SK-N-SH (cell line): Measurements from ENCODE around the gene CLMN. TPM values are rescaled to one million over a fixed set of nuclear protein-coding genes. Genes with fewer than 3 reads are reported as not detected.

Experiments used
- CTCF ChIA-PET: fragments of 300-600, 350-600 bp; formaldehyde crosslinking; extraction: SDS; loops from one replicate; lab custom pipeline; 2021; lab: Yijun Ruan, JAX
- POLR2A ChIA-PET: fragments of 350-600 bp; sonication (Branson Sonifier 250); formaldehyde crosslinking; extraction: SDS; loops from one replicate; lab custom pipeline; 2020; ENCODE audit warnings: antibody characterized with exemption, inconsistent platforms; lab: Yijun Ruan, JAX
- DNase-seq: peaks from one replicate; pipeline ENCODE4 v3.0.0; 2012
- H2AFZ ChIP-seq: fragments of 200-600 bp; sonication (generic); 2 replicates; pipeline ENCODE4 v1.8.1; 2016; ENCODE audit warnings: antibody characterized with exemption, mild to moderate bottlenecking, low read depth
- H3F3A ChIP-seq: fragments of 200-600 bp; sonication (generic); replicated peaks from 2 replicates; pipeline ENCODE3; 2016; ENCODE audit warnings: antibody characterized with exemption, mild to moderate bottlenecking; ENCODE audit not compliant: insufficient read depth
- H3K27ac ChIP-seq, 2 experiments: fragments of 200-500 bp in 1 of 2; fragments of 200-600 bp in 1 of 2; sonication (Bioruptor generic) in 1 of 2; sonication (generic), shearing (Covaris generic) in 1 of 2; 2 replicates each; pipeline versions ENCODE4 v1.5.1 to v1.6.1; 2014 to 2016; ENCODE audit warnings: low read depth in 2 of 2, inconsistent platforms in 1 of 2, low read length in 1 of 2, mild to moderate bottlenecking in 1 of 2, mixed read lengths in 1 of 2
- H3K27me3 ChIP-seq: fragments of 200-600 bp; sonication (generic), shearing (Covaris generic); 2 replicates; pipeline ENCODE4 v1.6.1; 2016; ENCODE audit warnings: mixed run types; ENCODE audit not compliant: insufficient read depth
- H3K36me3 ChIP-seq, 2 experiments: fragments of 200-500 bp in 1 of 2; fragments of 200-600 bp in 1 of 2; sonication (Bioruptor generic) in 1 of 2; sonication (generic) in 1 of 2; replicated peaks in 1 of 2; 2 replicates each; pipeline versions ENCODE3 to v1.5.1; 2014 to 2016; ENCODE audit warnings: low read length in 1 of 2, mild to moderate bottlenecking in 1 of 2; ENCODE audit not compliant: insufficient read depth in 2 of 2, control insufficient read depth in 1 of 2
- H3K4me1 ChIP-seq, 2 experiments: fragments of 200-500 bp in 1 of 2; fragments of 200-600 bp in 1 of 2; sonication (Bioruptor generic) in 1 of 2; sonication (generic), shearing (Covaris generic) in 1 of 2; 2 replicates each; pipeline versions ENCODE4 v1.5.1 to v1.6.1; 2014 to 2016; ENCODE audit warnings: low read depth in 1 of 2, low read length in 1 of 2, mixed run types in 1 of 2; ENCODE audit not compliant: insufficient read depth in 2 of 2, control insufficient read depth in 1 of 2
- H3K4me2 ChIP-seq: fragments of 200-600 bp; sonication (generic), shearing (Covaris generic); 2 replicates; pipeline ENCODE4 v1.6.1; 2017; ENCODE audit warnings: mixed run types
- H3K4me3 ChIP-seq, 2 experiments: fragments of 200-500 bp in 1 of 2; fragments of 200-600 bp in 1 of 2; sonication (Bioruptor generic) in 1 of 2; sonication (generic), shearing (Covaris generic) in 1 of 2; 2 replicates each; pipeline versions ENCODE4 v1.5.1 to v1.8.1; 2014 to 2016; ENCODE audit warnings: low read depth in 2 of 2, inconsistent platforms in 1 of 2, low read length in 1 of 2, mild to moderate bottlenecking in 1 of 2, mixed read lengths in 1 of 2, moderate library complexity in 1 of 2
- H3K79me2 ChIP-seq: fragments of 200-600 bp; sonication (generic); 2 replicates; pipeline ENCODE4 v1.8.1; 2017; ENCODE audit warnings: mild to moderate bottlenecking; ENCODE audit not compliant: insufficient read depth
- H3K9ac ChIP-seq: fragments of 200-600 bp; sonication (generic); 2 replicates; pipeline ENCODE4 v1.6.1; 2017; ENCODE audit warnings: mixed run types
- H3K9me2 ChIP-seq: fragments of 200-600 bp; sonication (generic); 2 replicates; pipeline ENCODE4 v1.6.1; 2017; ENCODE audit warnings: mixed run types
- H3K9me3 ChIP-seq: fragments of 200-600 bp; sonication (generic); 2 replicates; pipeline ENCODE4 v1.6.1; 2017; ENCODE audit warnings: mixed run types, mild to moderate bottlenecking, moderate library complexity
- H4K20me1 ChIP-seq: fragments of 200-600 bp; sonication (generic); 2 replicates; pipeline ENCODE4 v1.6.1; 2017; ENCODE audit warnings: mild to moderate bottlenecking, mixed run types; ENCODE audit not compliant: insufficient read depth
- EP300 ChIP-seq, 2 experiments: IDR thresholded peaks; 2 replicates each; pipeline versions ENCODE4 v1.4.0 to v1.6.1; 2012; ENCODE audit warnings: borderline replicate concordance in 1 of 2, low read depth in 1 of 2, low read length in 1 of 2
- EZH2phosphoT487 ChIP-seq: fragments of 200-600 bp; sonication (generic); IDR thresholded peaks from 2 replicates; pipeline ENCODE4 v1.6.1; 2017; ENCODE audit warnings: low read depth, mixed run types, mild to moderate bottlenecking, antibody characterized with exemption, moderate library complexity, borderline replicate concordance
- FOSL2 ChIP-seq: IDR thresholded peaks from 2 replicates; pipeline ENCODE4 v1.4.0; 2012; ENCODE audit warnings: low read depth, mild to moderate bottlenecking, moderate library complexity, borderline replicate concordance
- FOXJ3 ChIP-seq: sonication (generic); formaldehyde crosslinking; IDR thresholded peaks from 2 replicates; pipeline ENCODE4 v1.5.1; 2020; ENCODE audit warnings: mild to moderate bottlenecking, missing genetic modification reagents
- FOXM1 ChIP-seq: IDR thresholded peaks from 2 replicates; pipeline ENCODE4 v1.4.0; 2012; ENCODE audit warnings: low read depth, mild to moderate bottlenecking
- GATA2 ChIP-seq: sonication (generic); formaldehyde crosslinking; IDR thresholded peaks from 2 replicates; pipeline ENCODE4 v1.5.0; 2020; ENCODE audit warnings: mild to moderate bottlenecking, missing genetic modification reagents
- JUND ChIP-seq: IDR thresholded peaks from 2 replicates; pipeline ENCODE4 v1.4.0; 2012
- NFIC ChIP-seq: IDR thresholded peaks from 2 replicates; pipeline ENCODE4 v1.4.0; 2012; ENCODE audit warnings: borderline replicate concordance
- POLR2AphosphoS5 ChIP-seq: IDR thresholded peaks from 2 replicates; pipeline ENCODE4 v1.6.1; 2012; ENCODE audit warnings: low read depth, low read length
- RAD21 ChIP-seq: IDR thresholded peaks from 2 replicates; pipeline ENCODE4 v1.6.1; 2012; ENCODE audit warnings: mild to moderate bottlenecking, low read length
- RCOR1 ChIP-seq: fragments of 150-350 bp; IDR thresholded peaks from 2 replicates; pipeline ENCODE4 v1.6.1; 2017; ENCODE audit warnings: antibody characterized with exemption, low read length
- RFX5 ChIP-seq: IDR thresholded peaks from 2 replicates; pipeline ENCODE4 v1.6.1; 2012; ENCODE audit warnings: mild to moderate bottlenecking, improper control_type of control experiment, low read length
- TAF1 ChIP-seq: IDR thresholded peaks from 2 replicates; pipeline ENCODE4 v1.6.1; 2012; ENCODE audit warnings: low read depth, mild to moderate bottlenecking, low read length, moderate library complexity, borderline replicate concordance
- TCF12 ChIP-seq: IDR thresholded peaks from 2 replicates; pipeline ENCODE4 v1.4.0; 2012
- TEAD4 ChIP-seq: IDR thresholded peaks from 2 replicates; pipeline ENCODE4 v1.4.0; 2012; ENCODE audit warnings: mild to moderate bottlenecking, borderline replicate concordance; ENCODE audit not compliant: insufficient read depth
- WGBS: methylation state at CpG from one replicate; pipeline ENCODE4 v1.1.6; 2017; ENCODE audit warnings: low lambda C conversion rate; 5-methylcytosine and 5-hydroxymethylcytosine counted together
- polyA plus RNA-seq, 3 experiments: library from polyadenylated mRNA; depleted of rRNA; stranded (reverse); fragments of >200 nt; gene quantifications; 2 replicates each; pipeline ENCODE4 v1.2.3, GENCODE V29; 2012
- TF ChIP-seq, protein P1 (sequence below): fragments of 150-350 bp; IDR thresholded peaks from 2 replicates; pipeline ENCODE4 v1.6.1; 2016; ENCODE audit warnings: mild to moderate bottlenecking, low read depth, low read length
- TF ChIP-seq, protein P2 (sequence below): IDR thresholded peaks from 2 replicates; pipeline ENCODE4 v1.4.0; 2012; ENCODE audit warnings: low read depth, borderline replicate concordance
- TF ChIP-seq, protein P3 (sequence below): IDR thresholded peaks from 2 replicates; pipeline ENCODE4 v1.4.0; 2012; ENCODE audit warnings: low read depth

Gene CLMN
- polyA plus RNA-seq, 1 of the 3 experiments (the other 2 are of a cell fraction): 1.4 TPM

DNA sequence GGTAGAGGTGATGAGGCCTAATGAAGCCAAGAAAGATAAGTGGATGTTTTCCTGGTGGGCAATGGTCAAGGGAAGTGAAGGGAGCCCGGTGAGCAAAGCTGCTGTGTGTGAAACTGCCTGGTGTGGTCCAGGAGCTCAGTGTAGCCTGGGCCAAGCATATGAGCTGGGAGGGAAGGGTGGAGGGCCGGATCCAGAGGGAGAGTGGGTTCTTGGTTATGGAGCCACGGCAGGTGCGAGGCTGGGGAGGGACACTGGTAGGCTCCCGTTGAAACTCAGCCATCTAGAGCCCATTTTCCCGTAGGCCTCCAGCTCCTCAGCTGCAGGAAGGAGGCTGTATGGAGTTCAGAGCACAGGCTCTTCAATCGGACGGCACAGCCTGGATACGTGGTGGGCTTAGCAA is 10.2 kb upstream of the CLMN start:
- Histone ChIP-seq H3K4me2 (no peak overlapping the region), H3K4me1 (peaks cover 0 to 12% of the 10 kb centered on the region in 2 experiments; a peak in 1 of 4 replicates), H3K27me3 (no peaks in the 10 kb centered on the region; the same call in 1 of the 2 replicates), H3K36me3 (no peaks in the 10 kb centered on the region), H4K20me1 (no peaks in the 10 kb centered on the region), H3K9ac (no peak overlapping the region), H3K4me3 (no peak overlapping the region), H3K27ac (no peak overlapping the region), H3K79me2 (no peaks in the 10 kb centered on the region), H3K9me3 (no peaks in the 10 kb centered on the region), H3K9me2 (no peaks in the 10 kb centered on the region), H3F3A (no peaks in the 10 kb centered on the region)
- ChIA-PET POLR2A (no interaction called here), CTCF (interaction anchor here (1.2 to 1.9 kb wide), 4 partner anchors 46 to 97 kb away, joined by 3 to 5 read pairs (median 4); no protein-coding TSS in a partner anchor)
- no peak for DNase-seq
- TF ChIP-seq RFX5 (no peak), JUND (no peak), EZH2phosphoT487 (no peak), FOXJ3 (CRISPR knock-in tag) (no peak), TCF12 (no peak), TEAD4 (no peak), GATA2 (CRISPR knock-in tag) (no peak), FOSL2 (no peak), FOXM1 (no peak), RAD21 (no peak), POLR2AphosphoS5 (no peak), EP300 (IDR thresholded peaks at IDR 0.05; ENCODE audit: borderline replicate concordance in 1 of 2, low read depth in 1 of 2, low read length in 1 of 2) (no peak), TAF1 (no peak), RCOR1 (no peak), NFIC (no peak)
- TF ChIP-seq, protein P1, sequence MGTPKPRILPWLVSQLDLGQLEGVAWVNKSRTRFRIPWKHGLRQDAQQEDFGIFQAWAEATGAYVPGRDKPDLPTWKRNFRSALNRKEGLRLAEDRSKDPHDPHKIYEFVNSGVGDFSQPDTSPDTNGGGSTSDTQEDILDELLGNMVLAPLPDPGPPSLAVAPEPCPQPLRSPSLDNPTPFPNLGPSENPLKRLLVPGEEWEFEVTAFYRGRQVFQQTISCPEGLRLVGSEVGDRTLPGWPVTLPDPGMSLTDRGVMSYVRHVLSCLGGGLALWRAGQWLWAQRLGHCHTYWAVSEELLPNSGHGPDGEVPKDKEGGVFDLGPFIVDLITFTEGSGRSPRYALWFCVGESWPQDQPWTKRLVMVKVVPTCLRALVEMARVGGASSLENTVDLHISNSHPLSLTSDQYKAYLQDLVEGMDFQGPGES: no peak
- TF ChIP-seq, protein P2, sequence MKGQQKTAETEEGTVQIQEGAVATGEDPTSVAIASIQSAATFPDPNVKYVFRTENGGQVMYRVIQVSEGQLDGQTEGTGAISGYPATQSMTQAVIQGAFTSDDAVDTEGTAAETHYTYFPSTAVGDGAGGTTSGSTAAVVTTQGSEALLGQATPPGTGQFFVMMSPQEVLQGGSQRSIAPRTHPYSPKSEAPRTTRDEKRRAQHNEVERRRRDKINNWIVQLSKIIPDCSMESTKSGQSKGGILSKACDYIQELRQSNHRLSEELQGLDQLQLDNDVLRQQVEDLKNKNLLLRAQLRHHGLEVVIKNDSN: no peak
- TF ChIP-seq, protein P3, sequence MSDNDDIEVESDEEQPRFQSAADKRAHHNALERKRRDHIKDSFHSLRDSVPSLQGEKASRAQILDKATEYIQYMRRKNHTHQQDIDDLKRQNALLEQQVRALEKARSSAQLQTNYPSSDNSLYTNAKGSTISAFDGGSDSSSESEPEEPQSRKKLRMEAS: no peak
- TF ChIP-seq, all 33 proteins: peak for 0
- no peak overlapping the region for H2AFZ ChIP-seq
- 81% methylated on average over 6 of the region's 9 CpGs for WGBS
